Panc1 (cell line): ENCODE data around the gene ZNF350.

Experiments
- POLR2AphosphoS5 ChIP-seq: IDR thresholded peaks from 2 replicates; pipeline ENCODE4 v1.6.1; 2012; ENCODE audit warnings: mild to moderate bottlenecking, low read depth, low read length, moderate library complexity
- REST ChIP-seq, 2 experiments: IDR thresholded peaks; 2 replicates each; pipeline ENCODE4 v1.6.1; 2011 to 2012; ENCODE audit warnings: low read depth in 2 of 2, control low read depth in 1 of 2, low read length in 1 of 2, mild to moderate bottlenecking in 1 of 2, moderate library complexity in 1 of 2; ENCODE audit not compliant: insufficient read depth in 1 of 2
- SIN3A ChIP-seq: IDR thresholded peaks from 2 replicates; pipeline ENCODE4 v1.6.1; 2012; ENCODE audit warnings: low read depth, mild to moderate bottlenecking, low read length, moderate library complexity, borderline replicate concordance; ENCODE audit not compliant: insufficient read depth
- TF ChIP-seq, protein P1 (sequence below): fragments of 450-650 bp; IDR thresholded peaks from 2 replicates; pipeline ENCODE4 v1.5.1; 2017; ENCODE audit warnings: mild to moderate bottlenecking

- TF ChIP-seq, protein P1, sequence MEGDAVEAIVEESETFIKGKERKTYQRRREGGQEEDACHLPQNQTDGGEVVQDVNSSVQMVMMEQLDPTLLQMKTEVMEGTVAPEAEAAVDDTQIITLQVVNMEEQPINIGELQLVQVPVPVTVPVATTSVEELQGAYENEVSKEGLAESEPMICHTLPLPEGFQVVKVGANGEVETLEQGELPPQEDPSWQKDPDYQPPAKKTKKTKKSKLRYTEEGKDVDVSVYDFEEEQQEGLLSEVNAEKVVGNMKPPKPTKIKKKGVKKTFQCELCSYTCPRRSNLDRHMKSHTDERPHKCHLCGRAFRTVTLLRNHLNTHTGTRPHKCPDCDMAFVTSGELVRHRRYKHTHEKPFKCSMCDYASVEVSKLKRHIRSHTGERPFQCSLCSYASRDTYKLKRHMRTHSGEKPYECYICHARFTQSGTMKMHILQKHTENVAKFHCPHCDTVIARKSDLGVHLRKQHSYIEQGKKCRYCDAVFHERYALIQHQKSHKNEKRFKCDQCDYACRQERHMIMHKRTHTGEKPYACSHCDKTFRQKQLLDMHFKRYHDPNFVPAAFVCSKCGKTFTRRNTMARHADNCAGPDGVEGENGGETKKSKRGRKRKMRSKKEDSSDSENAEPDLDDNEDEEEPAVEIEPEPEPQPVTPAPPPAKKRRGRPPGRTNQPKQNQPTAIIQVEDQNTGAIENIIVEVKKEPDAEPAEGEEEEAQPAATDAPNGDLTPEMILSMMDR = no peak
- no peak for TF ChIP-seq POLR2AphosphoS5
- no peak for TF ChIP-seq SIN3A
- TF ChIP-seq REST (IDR thresholded peaks at IDR 0.05; ENCODE audit: insufficient read depth in 1 of 2, low read depth in 2 of 2, low read length in 1 of 2) = no peak
Measured at GRCh38 chr19:52028780-52029123, 42.1 kb upstream of the ZNF350 start.
